OCI-LY7 (cell line): Measurements from ENCODE around the gene CCDC126. TPM values are rescaled to one million over a fixed set of nuclear protein-coding genes. Genes with fewer than 3 reads are reported as not detected.
A peak's percentile ranks its signal among the peaks of the same experiment; 100 is the strongest.
"Not testable (repeated sequence)": the region's sequence is repeated elsewhere in the genome, so short reads cannot be mapped to it uniquely, and the experiment has no call there.

Experiments used
- BruUV-seq: library from RNA; stranded (reverse); fragments of 400-500 nt; replicated peaks from 2 replicates; lab custom pipeline; 2021; lab: Mats Ljungman, UMichigan
- CTCF ChIA-PET: fragments of 300-600 bp; sonication (Branson Sonifier 250); formaldehyde crosslinking; loops from one replicate; lab custom pipeline; 2022; ENCODE audit warnings: antibody characterized with exemption; ENCODE audit not compliant: unreplicated experiment; lab: Charles Lee
- POLR2A ChIA-PET: fragments of 300-600 bp; sonication (Branson Sonifier 250); formaldehyde crosslinking; loops from one replicate; lab custom pipeline; 2022; ENCODE audit warnings: antibody characterized with exemption; lab: Charles Lee
- DNase-seq: peaks from one replicate; pipeline ENCODE4 v3.0.0-alpha.2; 2015; ENCODE audit warnings: low spot score
- H2AFZ ChIP-seq: fragments of 200-600 bp; sonication (generic), shearing (Covaris generic); 2 replicates; pipeline ENCODE4 v1.6.1; 2014; ENCODE audit warnings: mild to moderate bottlenecking, antibody characterized with exemption, low read length, moderate library complexity
- H3K27ac ChIP-seq: fragments of 200-600 bp; sonication (generic); 2 replicates; pipeline ENCODE4 v1.5.1; 2014; ENCODE audit warnings: mixed run types, low read depth, mild to moderate bottlenecking, moderate library complexity, low read length, inconsistent platforms; ENCODE audit not compliant: poor library complexity, severe bottlenecking
- H3K36me3 ChIP-seq: fragments of 200-600 bp; sonication (generic); 2 replicates; pipeline ENCODE4 v1.6.1; 2014; ENCODE audit warnings: mild to moderate bottlenecking, antibody characterized with exemption, low read length, moderate library complexity, mixed read lengths; ENCODE audit not compliant: insufficient read depth
- H3K4me1 ChIP-seq: fragments of 200-600 bp; sonication (generic); 2 replicates; pipeline ENCODE4 v1.5.1; 2014; ENCODE audit warnings: mild to moderate bottlenecking, low read length; ENCODE audit not compliant: insufficient read depth, poor library complexity, severe bottlenecking
- H3K4me2 ChIP-seq: fragments of 200-600 bp; sonication (generic); 2 replicates; pipeline ENCODE4 v1.6.1; 2014; ENCODE audit warnings: mild to moderate bottlenecking, low read length
- H3K4me3 ChIP-seq: fragments of 200-600 bp; sonication (generic); 2 replicates; pipeline ENCODE4 v1.5.1; 2014; ENCODE audit warnings: mild to moderate bottlenecking, low read depth, low read length; ENCODE audit not compliant: poor library complexity, severe bottlenecking
- H3K79me2 ChIP-seq: fragments of 200-600 bp; sonication (generic); 2 replicates; pipeline ENCODE4 v1.6.1; 2016; ENCODE audit warnings: low read depth, mild to moderate bottlenecking, low read length, moderate library complexity, mixed read lengths; ENCODE audit not compliant: insufficient read depth
- H3K9me2 ChIP-seq: fragments of 200-600 bp; sonication (generic); 2 replicates; pipeline ENCODE4 v1.6.1; 2016; ENCODE audit warnings: mild to moderate bottlenecking, low read length, mixed read lengths; ENCODE audit not compliant: insufficient read depth
- H3K9me3 ChIP-seq: fragments of 200-600 bp; sonication (generic); 2 replicates; pipeline ENCODE4 v1.6.1; 2014; ENCODE audit warnings: mild to moderate bottlenecking, mixed run types, low read length, mixed read lengths
- H4K20me1 ChIP-seq: fragments of 200-600 bp; sonication (generic); 2 replicates; pipeline ENCODE4 v1.6.1; 2014; ENCODE audit warnings: mild to moderate bottlenecking, antibody characterized with exemption, low read length, moderate library complexity, mixed read lengths; ENCODE audit not compliant: insufficient read depth
- EZH2phosphoT487 ChIP-seq: fragments of 200-600 bp; sonication (generic); IDR thresholded peaks from 2 replicates; pipeline ENCODE4 v1.6.1; 2018; ENCODE audit warnings: low read depth, borderline replicate concordance, mild to moderate bottlenecking, mixed run types, antibody characterized with exemption, low read length, moderate library complexity, mixed read lengths
- intact Hi-C: fragments of 100-400 bp; cut with micrococcal nuclease; formaldehyde crosslinking; loops from one replicate; pipeline ENCODE4 v1.10.0; 2022; ENCODE audit not compliant: unreplicated experiment
- total RNA-seq, 2 experiments: library from RNA; depleted of rRNA in 1 of 2; stranded (reverse); fragments of >200 nt in 1 of 2; shearing (Covaris generic) in 1 of 2; gene quantifications; 2 replicates each; pipeline ENCODE4 v1.2.3, GENCODE V29; 2014 to 2022
- TF ChIP-seq, protein P1 (sequence below): fragments of 200-600 bp; sonication (generic); conservative IDR thresholded peaks from 2 replicates; pipeline ENCODE4 v1.5.1; 2014; ENCODE audit warnings: mild to moderate bottlenecking, antibody characterized with exemption, low read length, moderate library complexity, mixed read lengths

Gene CCDC126
- total RNA-seq, 2 experiments from 2014 or later = 9.6 to 14.2 TPM

DNA sequence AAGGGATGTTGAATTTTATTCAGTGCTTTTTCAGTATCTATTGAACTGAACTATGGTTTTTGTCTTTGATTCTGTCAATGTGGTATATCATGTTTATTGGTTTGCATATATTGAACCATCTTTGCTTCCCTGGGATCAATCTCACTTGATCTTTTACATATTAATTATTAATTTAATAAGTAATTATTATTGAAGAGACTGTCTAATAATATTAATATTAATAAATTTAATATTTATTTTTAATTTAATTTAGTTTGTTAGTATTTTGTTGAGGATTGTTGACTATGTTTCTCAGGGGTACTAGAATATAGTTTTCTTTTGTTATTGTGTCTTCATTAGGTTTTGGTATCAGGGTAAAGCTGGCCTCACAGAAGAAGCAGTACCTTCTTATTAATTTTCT, 38.9 kb upstream of the CCDC126 start:
- Histone ChIP-seq H3K9me2 (no peaks in the 10 kb centered on the region), H3K4me2 (no peak overlapping the region), H2AFZ (no peak overlapping the region), H3K4me1 (no peaks in the 10 kb centered on the region), H3K36me3 (no peaks in the 10 kb centered on the region), H3K79me2 (no peaks in the 10 kb centered on the region), H3K9me3 (no peaks in the 10 kb centered on the region), H3K4me3 (no peak overlapping the region), H3K27ac (no peak overlapping the region), H4K20me1 (no peaks in the 10 kb centered on the region)
- ChIA-PET CTCF (no interaction called here), POLR2A (no interaction called here)
- BruUV-seq = no TSS peak
- DNase-seq = no peak
- TF ChIP-seq, protein P1, sequence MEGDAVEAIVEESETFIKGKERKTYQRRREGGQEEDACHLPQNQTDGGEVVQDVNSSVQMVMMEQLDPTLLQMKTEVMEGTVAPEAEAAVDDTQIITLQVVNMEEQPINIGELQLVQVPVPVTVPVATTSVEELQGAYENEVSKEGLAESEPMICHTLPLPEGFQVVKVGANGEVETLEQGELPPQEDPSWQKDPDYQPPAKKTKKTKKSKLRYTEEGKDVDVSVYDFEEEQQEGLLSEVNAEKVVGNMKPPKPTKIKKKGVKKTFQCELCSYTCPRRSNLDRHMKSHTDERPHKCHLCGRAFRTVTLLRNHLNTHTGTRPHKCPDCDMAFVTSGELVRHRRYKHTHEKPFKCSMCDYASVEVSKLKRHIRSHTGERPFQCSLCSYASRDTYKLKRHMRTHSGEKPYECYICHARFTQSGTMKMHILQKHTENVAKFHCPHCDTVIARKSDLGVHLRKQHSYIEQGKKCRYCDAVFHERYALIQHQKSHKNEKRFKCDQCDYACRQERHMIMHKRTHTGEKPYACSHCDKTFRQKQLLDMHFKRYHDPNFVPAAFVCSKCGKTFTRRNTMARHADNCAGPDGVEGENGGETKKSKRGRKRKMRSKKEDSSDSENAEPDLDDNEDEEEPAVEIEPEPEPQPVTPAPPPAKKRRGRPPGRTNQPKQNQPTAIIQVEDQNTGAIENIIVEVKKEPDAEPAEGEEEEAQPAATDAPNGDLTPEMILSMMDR = no peak
- no peak for TF ChIP-seq EZH2phosphoT487
- intact Hi-C loops = no loop called here

DNA sequence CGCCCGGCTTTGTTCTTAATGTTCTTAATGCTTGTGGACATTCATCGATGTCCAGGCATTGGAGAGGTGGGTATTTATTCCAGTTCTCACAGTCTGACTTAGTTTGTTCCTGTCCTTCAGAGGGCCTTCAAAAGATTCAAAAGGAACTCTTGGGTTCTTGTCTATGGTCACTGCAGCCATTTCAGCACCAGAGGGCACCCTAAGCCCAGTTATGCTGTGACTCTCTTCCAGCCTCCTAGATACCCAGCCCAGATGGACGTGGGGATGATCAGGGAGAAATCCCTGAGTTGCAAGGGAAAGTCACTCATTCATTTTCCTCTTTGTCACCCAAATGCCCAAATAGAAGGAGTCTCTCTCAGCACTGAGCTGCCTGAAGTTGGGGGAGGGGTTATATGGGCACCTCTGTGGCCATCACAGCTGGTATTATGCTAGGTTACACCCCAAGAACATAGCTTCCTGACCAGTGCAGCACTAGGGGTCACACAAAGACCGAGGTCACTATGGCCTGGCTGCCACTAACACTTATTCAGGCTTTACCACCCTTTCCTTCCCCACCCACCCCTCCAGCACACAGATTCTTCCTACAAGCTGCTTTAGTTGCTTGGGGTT, 26.5 kb upstream of the CCDC126 start:
- BruUV-seq = no TSS peak
- intact Hi-C loops = loop anchor here (1.0 to 5.0 kb wide), 4 partner anchors 24 to 812 kb away; no protein-coding TSS in a partner anchor
- no peak overlapping the region for H2AFZ ChIP-seq
- no peak for TF ChIP-seq EZH2phosphoT487
- TF ChIP-seq, protein P1 = peak; percentile 94
- no peaks in the 10 kb centered on the region for H3K9me3 ChIP-seq
- no peaks in the 10 kb centered on the region for H3K9me2 ChIP-seq
- H3K4me2 ChIP-seq = no peak overlapping the region
- H3K4me1 ChIP-seq = no peaks in the 10 kb centered on the region
- DNase-seq = peak; percentile 71
- no peaks in the 10 kb centered on the region for H4K20me1 ChIP-seq
- H3K36me3 ChIP-seq = no peaks in the 10 kb centered on the region
- no peaks in the 10 kb centered on the region for H3K79me2 ChIP-seq
- no peak overlapping the region for H3K27ac ChIP-seq
- H3K4me3 ChIP-seq = no peak overlapping the region
- POLR2A ChIA-PET = interaction anchor here (0.6 to 0.9 kb wide), 2 partner anchors 45 to 1233 kb away, joined by 3 read pairs; no protein-coding TSS in a partner anchor
- CTCF ChIA-PET = interaction anchor here (0.5 to 1.5 kb wide), 5 partner anchors 9 to 715 kb away, joined by 3 to 15 read pairs (median 4); no protein-coding TSS in a partner anchor

DNA sequence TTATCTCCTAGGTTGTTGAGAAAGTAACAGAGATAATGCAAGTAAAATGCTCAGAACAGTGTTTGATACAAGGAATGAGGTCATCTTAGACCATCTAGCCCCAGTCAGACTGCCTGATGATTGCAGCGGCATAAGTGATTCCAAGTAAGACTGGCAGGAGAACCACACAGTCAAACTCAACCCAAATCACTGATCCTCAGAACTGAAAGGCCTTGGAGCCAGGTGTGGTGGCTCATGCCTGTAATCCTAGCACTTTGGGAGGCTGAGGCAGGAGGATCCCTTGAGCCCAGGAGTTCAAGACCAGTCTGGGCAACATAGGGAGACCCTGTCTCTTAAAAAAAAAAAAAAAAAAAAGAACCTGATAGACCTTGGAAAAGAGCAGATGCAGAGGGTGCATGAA, 15.2 kb upstream of the CCDC126 start:
- H3K27ac ChIP-seq, DNase-seq, H4K20me1 ChIP-seq, H3K4me2 ChIP-seq, H3K9me3 ChIP-seq, H3K79me2 ChIP-seq, H3K4me1 ChIP-seq, intact Hi-C loops, CTCF ChIA-PET, H2AFZ ChIP-seq, H3K36me3 ChIP-seq, H3K9me2 ChIP-seq, BruUV-seq, H3K4me3 ChIP-seq: not testable (repeated sequence)
- POLR2A ChIA-PET = interaction anchor here (0.5 to 0.8 kb wide), 3 partner anchors 18 to 130 kb away, joined by 3 read pairs; no protein-coding TSS in a partner anchor

DNA sequence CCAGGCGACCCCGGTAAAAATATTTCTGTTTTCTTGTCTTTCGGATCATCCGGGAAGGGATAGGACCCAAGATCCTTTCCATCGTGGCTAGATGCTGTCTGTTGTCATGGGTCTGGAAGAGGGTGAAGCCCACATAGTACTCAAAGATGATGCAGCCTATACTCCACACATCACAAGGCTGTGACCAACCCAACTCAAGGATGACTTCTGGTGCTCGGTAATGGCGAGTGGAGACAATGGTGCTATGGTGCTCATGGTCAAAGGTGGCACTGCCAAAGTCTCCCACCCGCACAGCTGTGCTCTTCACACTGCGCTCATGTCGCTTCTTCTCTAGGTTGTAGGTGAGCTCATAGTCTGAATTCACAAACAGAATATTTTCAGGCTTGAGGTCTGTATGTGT, 11.9 kb upstream of the CCDC126 start:
- H3K9me3 ChIP-seq, H3K27ac ChIP-seq, intact Hi-C loops, H3K4me1 ChIP-seq, H3K4me3 ChIP-seq, H2AFZ ChIP-seq, CTCF ChIA-PET, H3K36me3 ChIP-seq, H3K4me2 ChIP-seq, H4K20me1 ChIP-seq, BruUV-seq, H3K79me2 ChIP-seq, H3K9me2 ChIP-seq, DNase-seq: not testable (repeated sequence)
- POLR2A ChIA-PET = interaction anchor here (0.7 kb wide), 1 partner anchor 114 kb away, joined by 4 read pairs; no protein-coding TSS in a partner anchor
